DOHH2 (cell line): ENCODE data around the gene XRRA1.

ENCODE experiments used
- H3F3A ChIP-seq: fragments of 200-600 bp; sonication (generic), shearing (Covaris generic); 2 replicates; pipeline ENCODE4 v1.6.0; 2016; ENCODE audit warnings: antibody characterized with exemption, mild to moderate bottlenecking; ENCODE audit not compliant: control insufficient read depth, insufficient read depth
- H3K27ac ChIP-seq: fragments of 200-600 bp; sonication (generic); 2 replicates; pipeline ENCODE4 v1.5.1; 2014; ENCODE audit warnings: low read depth, mild to moderate bottlenecking, low read length, moderate library complexity
- H3K27me3 ChIP-seq: fragments of 200-600 bp; sonication (generic); 2 replicates; pipeline ENCODE4 v1.6.1; 2014; ENCODE audit warnings: mild to moderate bottlenecking, low read length, mixed read lengths; ENCODE audit not compliant: control insufficient read depth
- H3K36me3 ChIP-seq: fragments of 200-600 bp; sonication (generic); 2 replicates; pipeline ENCODE4 v1.6.1; 2014; ENCODE audit warnings: mild to moderate bottlenecking, low read length, moderate library complexity, mixed read lengths; ENCODE audit not compliant: control insufficient read depth
- H3K4me1 ChIP-seq: fragments of 200-600 bp; sonication (generic); 2 replicates; pipeline ENCODE4 v1.6.1; 2014; ENCODE audit warnings: mild to moderate bottlenecking, low read length, mixed read lengths; ENCODE audit not compliant: control insufficient read depth
- H3K4me2 ChIP-seq: fragments of 200-600 bp; sonication (generic); 2 replicates; pipeline ENCODE4 v1.6.0; 2014; ENCODE audit warnings: mild to moderate bottlenecking, low read length, moderate library complexity
- H3K4me3 ChIP-seq: fragments of 200-600 bp; sonication (generic); 2 replicates; pipeline ENCODE4 v1.5.1; 2014; ENCODE audit warnings: mild to moderate bottlenecking, low read length, mixed read lengths
- H3K79me2 ChIP-seq: fragments of 200-600 bp; sonication (generic); 2 replicates; pipeline ENCODE4 v1.6.1; 2014; ENCODE audit warnings: mild to moderate bottlenecking, low read length, mixed read lengths; ENCODE audit not compliant: control insufficient read depth
- H3K9me2 ChIP-seq: fragments of 200-600 bp; sonication (generic); replicated peaks from 2 replicates; pipeline ENCODE4 v1.6.1; 2014; ENCODE audit warnings: mild to moderate bottlenecking, low read length, mixed read lengths; ENCODE audit not compliant: control insufficient read depth
- H3K9me3 ChIP-seq: fragments of 200-600 bp; sonication (generic); 2 replicates; pipeline ENCODE4 v1.6.1; 2014; ENCODE audit warnings: antibody characterized with exemption, low read length, mixed read lengths; ENCODE audit not compliant: control insufficient read depth, insufficient read depth
- H4K20me1 ChIP-seq: fragments of 200-600 bp; sonication (generic); 2 replicates; pipeline ENCODE4 v1.6.0; 2014; ENCODE audit warnings: low read depth, mild to moderate bottlenecking, antibody characterized with exemption, low read length, moderate library complexity; ENCODE audit not compliant: control insufficient read depth, insufficient read depth
- CTCF ChIP-seq: fragments of 200-600 bp; sonication (generic); IDR thresholded peaks from one replicate; pipeline ENCODE4 v1.5.1; 2014; ENCODE audit warnings: antibody characterized with exemption, mild to moderate bottlenecking, low read depth, low read length; ENCODE audit not compliant: poor library complexity, severe bottlenecking
- EZH2phosphoT487 ChIP-seq: fragments of 200-600 bp; sonication (generic); IDR thresholded peaks from 2 replicates; pipeline ENCODE4 v1.6.1; 2017; ENCODE audit warnings: borderline replicate concordance, mild to moderate bottlenecking, antibody characterized with exemption, low read length, moderate library complexity, mixed read lengths

XRRA1 gene

GRCh38 chr11:74820763-74821162 lies 128.1 kb downstream of the XRRA1 start:
- Histone ChIP-seq H4K20me1 (no peaks in the 10 kb centered on the region), H3K9me2 (no peaks in the 10 kb centered on the region), H3K27ac (no peak overlapping the region), H3K4me3 (no peak overlapping the region), H3K4me1 (no peaks in the 10 kb centered on the region), H3K36me3 (peaks cover 91% of the 10 kb centered on the region), H3F3A (no peaks in the 10 kb centered on the region), H3K4me2 (no peak overlapping the region), H3K27me3 (no peaks in the 10 kb centered on the region), H3K79me2 (no peaks in the 10 kb centered on the region), H3K9me3 (peaks cover 16% of the 10 kb centered on the region)
- no peak for TF ChIP-seq EZH2phosphoT487
- TF ChIP-seq CTCF, result no peak

- Histone ChIP-seq H4K20me1 (no peaks in the 10 kb centered on the region), H3K27me3 (no peaks in the 10 kb centered on the region), H3K36me3 (peaks cover 80% of the 10 kb centered on the region), H3F3A (no peaks in the 10 kb centered on the region), H3K4me3 (no peak overlapping the region), H3K79me2 (no peaks in the 10 kb centered on the region), H3K9me2 (no peaks in the 10 kb centered on the region), H3K27ac (no peak overlapping the region), H3K4me2 (no peak overlapping the region), H3K4me1 (no peaks in the 10 kb centered on the region), H3K9me3 (peaks cover 8% of the 10 kb centered on the region)
- TF ChIP-seq EZH2phosphoT487, result no peak
- no peak for TF ChIP-seq CTCF
These were observed 129.5 kb downstream of the XRRA1 start for GRCh38 chr11:74819400-74819799.

GRCh38 chr11:74818283-74818946 lies 130.5 kb downstream of the XRRA1 start:
- H3K36me3 ChIP-seq, result peaks cover 73% of the 10 kb centered on the region
- no peak overlapping the region for H3K27ac ChIP-seq
- H3K27me3 ChIP-seq, result no peaks in the 10 kb centered on the region
- no peaks in the 10 kb centered on the region for H3K79me2 ChIP-seq
- no peak overlapping the region for H3K4me3 ChIP-seq
- H3K4me1 ChIP-seq, result no peaks in the 10 kb centered on the region
- H3K9me2 ChIP-seq, result no peaks in the 10 kb centered on the region
- H3K4me2 ChIP-seq, result no peak overlapping the region
- no peak for TF ChIP-seq CTCF
- no peak for TF ChIP-seq EZH2phosphoT487
- H3F3A ChIP-seq, result no peaks in the 10 kb centered on the region
- no peaks in the 10 kb centered on the region for H3K9me3 ChIP-seq
- no peaks in the 10 kb centered on the region for H4K20me1 ChIP-seq
